RPMI8226 (cell line): Measurements from ENCODE around the gene IPCEF1.
"Not testable (repeated sequence)": the region's sequence is repeated elsewhere in the genome, so short reads cannot be mapped to it uniquely, and the experiment has no call there.

Experiments used
- DNase-seq: peaks from one replicate; pipeline ENCODE4 v3.0.0-alpha.2; 2015

IPCEF1 gene

GRCh38 chr6:154370545-154370944, 13.9 kb upstream of the IPCEF1 start:
- DNase-seq: peak; percentile 25

DNA sequence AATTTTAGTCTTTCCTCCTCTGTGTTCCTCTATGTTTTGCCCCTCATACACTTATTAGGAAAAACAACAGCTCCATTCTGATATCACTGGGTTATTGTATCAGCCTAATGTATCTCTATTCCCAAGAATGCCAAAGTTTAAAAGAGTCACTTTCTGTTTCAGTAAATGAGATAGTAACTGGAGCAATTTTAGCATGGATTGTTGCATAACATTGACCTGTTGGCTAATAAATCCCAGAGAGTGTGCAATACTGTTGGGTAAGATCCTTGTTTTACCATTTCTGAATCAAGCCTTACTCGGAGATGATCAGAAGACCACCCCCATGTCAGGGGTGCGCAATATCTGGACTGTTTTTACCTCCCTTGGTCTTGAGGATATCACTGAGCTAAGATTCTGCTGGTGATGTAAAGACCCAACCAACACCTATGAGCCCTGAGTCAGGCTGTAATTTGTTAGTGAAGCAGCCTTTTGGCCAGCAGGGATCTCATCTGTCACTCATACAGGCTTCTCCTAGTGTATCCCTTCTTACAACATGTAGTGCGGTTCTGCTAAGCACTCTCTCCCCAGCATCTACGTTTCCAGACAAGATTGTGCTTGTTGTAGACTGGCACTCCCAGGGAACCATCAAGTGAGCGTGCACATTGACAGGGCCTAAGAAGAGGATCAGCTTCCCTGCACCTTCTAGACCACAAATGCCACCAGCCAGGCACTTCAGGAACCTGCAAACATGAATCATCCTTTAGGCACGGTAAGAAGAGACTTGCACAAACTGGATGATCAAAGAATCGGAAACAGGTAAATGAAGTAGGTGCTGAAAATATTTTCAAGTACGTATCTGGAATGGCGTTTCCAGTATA, 11.5 kb upstream of the IPCEF1 start:
- no peak for DNase-seq

GRCh38 chr6:154367336-154367735, 10.7 kb upstream of the IPCEF1 start:
- DNase-seq: no peak

- no peak for DNase-seq
Measured at GRCh38 chr6:154363821-154364220, 7.2 kb upstream of the IPCEF1 start.

DNA sequence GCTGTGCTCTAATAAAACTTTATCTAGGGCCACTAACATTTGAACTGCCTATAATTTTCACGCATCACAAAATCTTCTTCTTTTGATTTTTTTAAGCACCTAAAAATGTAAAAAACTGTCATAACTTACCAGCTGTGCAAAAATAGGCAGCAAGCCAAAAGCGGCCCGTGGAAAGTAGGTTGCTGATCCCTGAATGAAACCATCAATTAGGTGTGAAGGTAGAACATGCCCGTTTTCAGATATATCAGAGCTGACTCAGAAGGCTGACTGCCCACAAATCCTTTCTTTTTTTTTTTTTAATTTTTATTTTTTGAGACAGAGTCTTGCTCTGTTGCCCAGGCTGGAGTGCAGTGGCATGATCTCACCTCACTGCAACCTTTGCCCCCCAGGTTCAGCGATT, 4.9 kb upstream of the IPCEF1 start:
- DNase-seq: peak; percentile 38

DNA sequence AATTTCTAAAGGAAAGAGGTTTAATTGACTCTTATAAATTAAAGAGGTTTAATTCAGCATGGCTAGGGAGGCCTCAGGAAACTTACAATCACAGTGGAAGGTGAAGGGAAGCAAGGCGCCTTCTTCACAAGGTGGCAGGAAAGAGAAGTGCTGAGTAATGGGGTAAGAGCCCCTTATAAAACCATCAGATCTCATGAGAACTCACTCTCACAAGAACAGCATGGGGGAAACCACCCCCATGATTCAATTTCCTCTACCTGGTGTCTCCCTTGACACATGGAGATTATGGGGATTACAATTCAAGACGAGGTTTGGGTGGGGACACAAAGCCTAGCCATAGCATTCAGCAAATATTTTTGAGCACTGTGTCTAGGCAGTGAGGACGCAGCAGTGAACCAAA, 3.9 kb upstream of the IPCEF1 start:
- no peak for DNase-seq

DNA sequence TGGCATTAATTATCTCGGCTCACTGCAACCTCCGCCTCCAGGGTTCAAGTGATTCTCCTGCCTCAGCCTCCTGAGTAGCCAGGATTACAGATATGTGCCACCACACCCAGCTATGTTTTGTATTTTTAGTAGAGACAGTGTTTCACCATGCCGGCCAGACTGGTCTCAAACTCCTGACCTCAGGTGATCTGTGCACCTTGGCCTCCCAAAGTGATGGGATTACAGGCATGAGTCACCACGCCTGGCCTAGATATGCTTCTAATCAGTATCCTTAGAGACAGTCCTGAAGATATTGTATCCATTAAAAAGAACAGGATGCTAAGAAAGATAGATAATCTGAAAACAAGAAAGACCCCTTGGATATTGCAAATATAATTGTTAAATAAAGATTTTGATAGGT, 3.1 kb upstream of the IPCEF1 start:
- DNase-seq: no peak

DNA sequence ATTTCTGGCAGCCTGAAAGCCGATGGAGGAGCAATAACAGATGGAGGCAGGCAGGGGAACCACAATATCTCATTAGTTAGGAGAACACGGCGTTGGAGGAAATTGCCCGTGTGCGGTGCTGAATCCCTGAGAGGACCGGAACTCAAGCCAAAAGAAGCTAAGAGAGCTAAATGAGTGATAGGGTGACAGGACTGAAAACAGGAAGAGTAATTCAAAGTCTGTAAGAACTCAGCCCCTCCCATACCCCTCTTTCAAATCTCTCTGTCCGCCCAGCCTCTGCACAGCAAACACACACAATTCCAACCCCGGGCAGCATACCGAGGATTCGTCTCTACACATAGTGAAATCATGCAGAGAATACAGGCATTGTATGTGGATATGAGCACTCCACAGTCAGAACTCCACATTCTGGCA, 2.6 kb upstream of the IPCEF1 start:
- peak; percentile 13 for DNase-seq

DNA sequence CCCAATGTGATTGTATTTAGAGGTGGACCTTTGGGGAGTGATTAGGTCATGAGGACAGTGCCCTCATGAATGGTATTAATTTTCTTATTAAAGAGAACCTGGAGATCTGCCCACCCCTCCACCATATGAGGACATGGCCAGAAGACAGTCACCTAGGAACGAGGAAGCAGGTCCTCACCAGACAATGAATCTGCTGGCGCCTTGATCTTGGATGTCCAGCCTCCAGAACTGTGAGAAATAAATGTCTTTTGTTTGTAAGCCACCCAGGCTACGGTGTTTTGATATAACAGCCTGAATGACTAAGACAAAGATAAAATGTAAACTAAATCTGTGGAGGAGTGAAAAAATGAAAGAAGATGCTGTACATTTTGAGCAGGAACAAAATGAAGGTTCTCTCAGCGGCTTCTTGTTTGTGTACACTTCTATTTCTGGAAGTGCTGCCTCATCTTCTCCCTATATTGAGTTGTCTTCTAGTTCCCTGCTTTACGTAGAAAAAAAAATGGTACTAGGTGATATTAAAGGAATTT, 1.5 kb upstream of the IPCEF1 start:
- DNase-seq: no peak

GRCh38 chr6:154356113-154356512, 490 bp downstream of the IPCEF1 start:
- peak; percentile 66 for DNase-seq

- no peak for DNase-seq
Measured at GRCh38 chr6:154354265-154354777, 2.3 kb downstream of the IPCEF1 start.

DNA sequence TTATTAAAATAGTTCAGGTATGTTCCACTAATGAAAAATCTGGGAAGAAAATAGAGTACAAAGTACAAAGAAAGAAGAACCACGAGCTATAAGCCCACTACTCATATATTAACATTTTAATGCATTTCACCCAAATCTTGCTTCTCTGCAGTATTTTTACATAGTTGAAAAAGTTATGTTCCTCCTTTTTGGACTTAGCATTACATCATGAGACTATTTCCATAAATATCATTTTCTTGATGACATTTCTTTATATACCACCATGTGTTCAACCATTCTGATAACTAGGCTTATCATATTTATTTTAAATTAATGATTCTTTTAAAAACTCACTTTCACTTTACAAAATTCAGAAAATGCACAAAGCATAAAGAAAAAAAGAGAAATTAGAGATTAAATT, 3.0 kb downstream of the IPCEF1 start:
- DNase-seq: no peak

- no peak for DNase-seq
Measured at GRCh38 chr6:154352898-154353585, 3.6 kb downstream of the IPCEF1 start.

DNA sequence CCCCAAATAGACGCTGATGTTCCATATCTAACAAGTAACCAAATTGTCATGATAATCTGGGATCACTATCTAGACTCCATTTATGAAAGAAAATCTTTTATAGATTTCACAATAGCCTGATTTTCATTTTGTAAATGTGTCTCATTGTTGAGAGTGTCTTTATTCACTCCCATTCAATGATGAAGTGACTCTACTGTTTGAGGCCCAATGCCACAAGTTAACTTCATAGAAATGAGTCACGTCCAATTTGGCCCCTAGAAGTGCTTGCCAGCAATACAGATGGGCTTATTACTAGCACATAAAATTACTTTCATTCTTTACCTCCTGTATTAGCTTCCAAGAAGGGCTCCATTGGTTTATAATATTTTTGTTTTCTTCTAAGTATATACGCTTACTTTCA, 6.3 kb downstream of the IPCEF1 start:
- no peak for DNase-seq

DNA sequence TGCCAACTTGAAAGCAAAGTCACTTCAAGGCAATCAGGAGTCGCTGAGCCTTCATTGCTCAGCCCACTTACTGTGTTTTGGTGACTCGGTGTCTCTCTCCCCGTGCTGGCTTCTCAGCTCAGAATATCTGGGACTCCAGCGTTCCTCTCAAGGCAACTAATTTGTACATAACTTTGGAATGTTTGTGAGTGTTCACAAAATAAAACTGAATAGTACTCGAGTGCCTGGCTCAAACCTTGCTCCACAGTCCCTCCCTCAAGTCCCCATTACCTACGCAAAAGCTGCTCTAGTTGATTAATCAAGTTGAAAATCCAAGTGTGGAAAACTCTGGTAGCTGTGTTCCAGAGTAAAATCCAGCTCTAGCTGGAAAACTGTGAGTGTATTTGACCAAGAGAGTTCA, 8.6 kb downstream of the IPCEF1 start:
- DNase-seq: no peak

- no peak for DNase-seq
Measured at GRCh38 chr6:154345811-154346210, 10.8 kb downstream of the IPCEF1 start.

GRCh38 chr6:154343473-154344308, 12.9 kb downstream of the IPCEF1 start:
- peak; percentile 79 for DNase-seq

GRCh38 chr6:154341871-154342270, 14.7 kb downstream of the IPCEF1 start:
- no peak for DNase-seq

DNA sequence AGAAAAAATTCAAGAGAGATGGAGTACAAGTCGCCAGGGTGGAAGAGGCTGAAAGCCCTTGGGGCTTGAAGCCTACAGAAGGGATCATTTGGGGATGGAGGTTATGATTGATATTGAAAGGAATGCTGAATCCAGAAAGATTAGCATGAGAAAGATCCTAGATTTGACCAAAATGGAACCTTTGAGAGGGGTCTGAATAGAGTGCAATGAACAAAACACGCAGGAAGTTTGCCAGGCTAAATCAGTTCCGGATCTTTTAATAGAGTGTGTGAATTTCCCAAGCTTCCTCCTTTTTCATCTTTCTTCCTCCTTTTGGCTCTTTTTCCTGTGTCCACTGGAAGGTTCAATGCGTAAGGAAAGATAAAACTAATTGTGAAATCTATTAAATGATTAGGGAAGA, 15.3 kb downstream of the IPCEF1 start:
- DNase-seq: no peak

- DNase-seq: no peak
Measured at GRCh38 chr6:154337406-154338005, 19.1 kb downstream of the IPCEF1 start.

- DNase-seq: not testable (repeated sequence)
Measured at GRCh38 chr6:154334147-154334546, 22.5 kb downstream of the IPCEF1 start.

DNA sequence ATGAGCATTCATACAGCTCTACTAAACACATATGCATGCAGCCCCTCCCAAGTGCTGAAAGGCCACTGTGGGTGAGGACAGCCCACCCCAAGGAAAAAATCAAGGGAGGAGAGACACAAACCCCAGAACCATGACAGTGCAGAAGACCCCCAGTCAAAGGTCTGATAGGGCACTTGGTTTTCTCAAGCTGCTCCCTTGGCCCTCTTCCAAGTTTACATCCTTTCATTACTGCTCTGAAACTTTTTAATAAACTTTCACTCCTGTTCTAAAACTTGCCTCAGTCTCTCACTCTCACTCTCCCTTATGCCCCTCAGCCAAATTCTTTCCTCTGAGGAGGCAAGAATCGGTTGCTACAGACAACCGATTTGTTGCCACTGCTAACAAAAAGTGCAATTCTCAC, 24.9 kb downstream of the IPCEF1 start:
- no peak for DNase-seq
